Osteocyte (in vitro differentiated cells): ENCODE data around the gene SHPK. TPM values are rescaled to one million over a fixed set of nuclear protein-coding genes. Genes with fewer than 3 reads are reported as not detected.

ENCODE experiments used
- DNase-seq: peaks from one replicate; pipeline ENCODE4 v3.0.0; 2021; ENCODE audit warnings: mixed read lengths; ENCODE audit not compliant: unreplicated experiment; ENCODE audit errors: extremely low spot score
- H3K27ac Mint-ChIP-seq: one replicate; pipeline ENCODE4 v1.8.0; 2021; ENCODE audit warnings: mild to moderate bottlenecking, mixed read lengths; ENCODE audit not compliant: unreplicated experiment
- H3K27me3 Mint-ChIP-seq: one replicate; pipeline ENCODE4 v1.8.0; 2021; ENCODE audit warnings: mixed read lengths; ENCODE audit not compliant: unreplicated experiment
- H3K36me3 Mint-ChIP-seq: one replicate; pipeline ENCODE4 v1.8.0; 2021; ENCODE audit warnings: mixed read lengths; ENCODE audit not compliant: unreplicated experiment
- H3K4me1 Mint-ChIP-seq: one replicate; pipeline ENCODE4 v1.8.0; 2021; ENCODE audit warnings: mixed read lengths; ENCODE audit not compliant: unreplicated experiment
- H3K4me3 Mint-ChIP-seq: one replicate; pipeline ENCODE4 v1.8.0; 2021; ENCODE audit warnings: mild to moderate bottlenecking, moderate library complexity, mixed read lengths; ENCODE audit not compliant: unreplicated experiment
- H3K9me3 Mint-ChIP-seq: one replicate; pipeline ENCODE4 v1.8.0; 2021; ENCODE audit warnings: mixed read lengths; ENCODE audit not compliant: unreplicated experiment
- CTCF ChIP-seq: fragments of 200-600 bp; sonication (generic); IDR thresholded peaks from 2 replicates; pipeline ENCODE4 v1.5.0; 2021; ENCODE audit warnings: antibody characterized with exemption, mild to moderate bottlenecking, moderate library complexity
- total RNA-seq: library from RNA; stranded (reverse); gene quantifications from 2 replicates; pipeline ENCODE4 v1.2.1, GENCODE V29; 2021

SHPK gene
- total RNA-seq, 1 donor from 2014 or later, result 8.5 TPM

GRCh38 chr17:3613124-3613523, 22.9 kb downstream of the SHPK start:
- H3K4me3 Mint-ChIP-seq, result no peak overlapping the region
- no peaks in the 10 kb centered on the region for H3K4me1 Mint-ChIP-seq
- H3K27me3 Mint-ChIP-seq, result no peaks in the 10 kb centered on the region
- TF ChIP-seq CTCF, result no peak
- H3K36me3 Mint-ChIP-seq, result peaks cover 42% of the 10 kb centered on the region
- H3K9me3 Mint-ChIP-seq, result no peaks in the 10 kb centered on the region
- no peak for DNase-seq
- H3K27ac Mint-ChIP-seq, result no peak overlapping the region

GRCh38 chr17:3610523-3610922, 25.5 kb downstream of the SHPK start:
- TF ChIP-seq CTCF, result no peak
- H3K4me3 Mint-ChIP-seq, result no peak overlapping the region
- no peaks in the 10 kb centered on the region for H3K4me1 Mint-ChIP-seq
- DNase-seq, result no peak
- H3K27ac Mint-ChIP-seq, result no peak overlapping the region
- no peaks in the 10 kb centered on the region for H3K9me3 Mint-ChIP-seq
- peaks cover 25% of the 10 kb centered on the region for H3K36me3 Mint-ChIP-seq
- no peaks in the 10 kb centered on the region for H3K27me3 Mint-ChIP-seq

GRCh38 chr17:3609689-3610088, 26.4 kb downstream of the SHPK start:
- H3K27me3 Mint-ChIP-seq, result no peaks in the 10 kb centered on the region
- H3K4me1 Mint-ChIP-seq, result no peaks in the 10 kb centered on the region
- no peak overlapping the region for H3K4me3 Mint-ChIP-seq
- no peaks in the 10 kb centered on the region for H3K9me3 Mint-ChIP-seq
- H3K36me3 Mint-ChIP-seq, result peaks cover 18% of the 10 kb centered on the region
- DNase-seq, result no peak
- no peak for TF ChIP-seq CTCF
- H3K27ac Mint-ChIP-seq, result no peak overlapping the region

- H3K27ac Mint-ChIP-seq, result no peak overlapping the region
- no peaks in the 10 kb centered on the region for H3K9me3 Mint-ChIP-seq
- no peak for DNase-seq
- no peak for TF ChIP-seq CTCF
- no peaks in the 10 kb centered on the region for H3K4me1 Mint-ChIP-seq
- H3K27me3 Mint-ChIP-seq, result no peaks in the 10 kb centered on the region
- peaks cover 10% of the 10 kb centered on the region for H3K36me3 Mint-ChIP-seq
- H3K4me3 Mint-ChIP-seq, result no peak overlapping the region
Observed at GRCh38 chr17:3603870-3604259, 32.2 kb downstream of the SHPK start.

- DNase-seq, result no peak
- H3K27me3 Mint-ChIP-seq, result no peaks in the 10 kb centered on the region
- H3K36me3 Mint-ChIP-seq, result peaks cover 6% of the 10 kb centered on the region
- no peaks in the 10 kb centered on the region for H3K9me3 Mint-ChIP-seq
- H3K4me3 Mint-ChIP-seq, result no peak overlapping the region
- TF ChIP-seq CTCF, result no peak
- H3K27ac Mint-ChIP-seq, result no peak overlapping the region
- no peaks in the 10 kb centered on the region for H3K4me1 Mint-ChIP-seq
Observed at GRCh38 chr17:3603119-3603869, 32.8 kb downstream of the SHPK start.
